Fibroblast of skin of abdomen (primary cell): ENCODE measurements around the gene HCCS. TPM values are rescaled to one million over a fixed set of nuclear protein-coding genes. Genes with fewer than 3 reads are reported as not detected.
"Not testable (repeated sequence)": the region's sequence is repeated elsewhere in the genome, so short reads cannot be mapped to it uniquely, and the experiment has no call there.

ENCODE experiments used
- DNase-seq: peaks from one replicate; pipeline ENCODE4 v3.0.0-alpha.2; 2013
- polyA plus RNA-seq, 2 experiments: library from polyadenylated mRNA; unstranded; fragments of 120-200 nt; gene quantifications; one replicate each; pipeline ENCODE4 v1.2.1, GENCODE V29; 2013; ENCODE audit not compliant: insufficient read length in 2 of 2

The HCCS gene
- 27.1 TPM for polyA plus RNA-seq (2013, experiment 1 of 2; ENCODE audit: insufficient read length)
- 26.2 TPM for polyA plus RNA-seq (2013, experiment 2 of 2; ENCODE audit: insufficient read length)

DNA sequence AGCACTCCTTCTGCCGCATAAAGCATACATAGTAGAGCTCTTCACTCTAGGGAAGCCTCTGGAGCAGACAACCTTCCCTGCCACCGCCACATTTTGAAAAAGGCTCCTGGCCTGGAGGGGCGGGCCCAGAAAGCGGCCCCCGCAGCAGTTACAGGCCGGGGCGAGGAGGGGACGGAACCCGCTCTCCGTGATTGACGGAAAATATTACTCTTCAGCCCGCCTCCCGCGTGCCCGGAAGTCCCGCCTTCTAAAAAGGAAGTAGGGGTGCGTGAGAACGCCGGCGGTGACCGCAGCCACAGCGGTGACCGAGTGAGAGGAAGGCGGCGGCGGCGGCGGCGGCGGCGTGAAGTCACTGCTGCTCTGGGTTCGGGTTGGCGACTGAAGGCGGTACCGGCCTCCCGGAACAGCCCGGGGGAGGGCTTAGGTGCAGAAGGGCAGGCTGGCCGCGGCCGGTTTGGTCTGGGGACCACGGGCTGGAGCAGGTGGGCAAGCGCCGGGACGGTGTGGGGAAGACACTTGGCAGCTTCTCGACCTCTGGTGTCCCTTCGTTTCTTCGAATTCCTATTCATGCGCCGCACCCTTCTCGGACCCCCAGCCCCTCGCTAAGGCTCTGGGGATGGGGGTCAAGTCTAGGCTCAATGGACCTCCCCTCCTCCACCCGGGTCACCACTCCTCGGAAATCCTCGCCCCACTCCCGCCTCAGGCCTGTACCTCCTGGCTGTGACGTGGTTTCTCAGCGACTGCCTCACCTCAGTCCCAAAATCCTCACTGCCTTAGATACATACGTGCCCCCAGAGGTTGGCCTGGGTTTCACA is at the start of gene HCCS:
HCCS (plus strand) TSS at position 296 of the 815 bp plus-strand sequence. CDS start 729 bp downstream, outside the sequence.
- peak; percentile 86 for DNase-seq

DNA sequence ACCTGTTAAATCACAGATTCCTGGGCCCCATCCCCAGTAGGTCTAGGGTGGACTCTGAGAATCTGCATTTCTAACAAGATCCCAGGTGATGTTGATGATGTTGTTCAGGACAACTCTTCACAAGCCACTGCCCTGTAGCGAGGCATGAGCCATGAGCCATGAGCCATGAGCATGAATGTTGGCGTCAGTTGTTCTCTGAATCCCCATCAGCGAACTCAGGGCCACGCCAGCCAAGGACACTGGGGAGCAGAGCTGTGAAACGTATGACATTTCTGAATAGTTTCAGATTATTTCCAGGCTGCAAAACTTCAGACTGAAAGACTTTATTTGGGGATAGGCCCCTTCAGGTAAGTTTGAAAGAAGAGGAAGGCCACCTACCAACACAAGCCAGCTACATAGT is 46.9 kb upstream of the HCCS start:
- DNase-seq = no peak

GRCh38 chrX:11064851-11065600 is 46.1 kb upstream of the HCCS start:
- DNase-seq = peak; percentile 84

- no peak for DNase-seq
Observed at GRCh38 chrX:11066812-11067211, 44.3 kb upstream of the HCCS start.

DNA sequence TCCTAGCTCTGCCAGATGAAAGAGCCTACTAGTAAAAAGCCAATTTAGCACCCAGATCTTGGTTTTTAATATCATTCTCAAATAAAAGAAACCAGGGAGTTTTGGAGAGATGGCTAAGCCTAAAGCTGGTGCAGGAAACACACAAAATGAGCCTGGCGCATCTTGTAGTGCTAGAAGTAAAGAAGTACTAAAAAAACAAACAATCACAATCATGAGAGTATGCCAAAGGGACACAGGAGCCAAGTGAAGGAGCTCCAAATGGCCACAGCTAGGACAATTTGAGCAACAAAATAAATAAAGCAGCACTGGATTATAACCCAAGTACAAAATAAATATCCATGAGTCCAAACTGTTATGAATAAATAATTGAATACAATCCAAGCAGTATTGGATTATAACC is 37.8 kb upstream of the HCCS start:
- no peak for DNase-seq

- no peak for DNase-seq
Observed at GRCh38 chrX:11080741-11081305, 30.3 kb upstream of the HCCS start.

- DNase-seq = peak; percentile 20
Observed at GRCh38 chrX:11081511-11081910, 29.6 kb upstream of the HCCS start.

DNA sequence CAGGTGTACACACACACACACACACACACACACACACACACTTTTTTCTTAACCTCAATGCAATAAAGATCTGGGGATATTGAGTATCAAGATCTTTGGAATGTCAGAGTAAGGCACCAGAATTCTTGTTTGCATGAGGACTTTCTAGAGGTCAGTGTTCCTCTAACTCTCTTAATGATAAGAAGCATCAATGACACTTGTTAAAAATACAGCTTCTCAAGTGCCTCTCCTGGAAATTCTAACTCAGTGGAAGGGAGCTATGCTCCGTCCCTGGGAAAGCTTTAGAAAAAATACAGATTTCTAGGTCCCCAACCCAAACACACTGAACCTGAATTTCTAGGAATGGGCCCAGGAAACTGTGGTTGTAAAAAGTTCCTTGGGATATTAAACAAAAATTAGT is 25.8 kb upstream of the HCCS start:
- DNase-seq = no peak

DNA sequence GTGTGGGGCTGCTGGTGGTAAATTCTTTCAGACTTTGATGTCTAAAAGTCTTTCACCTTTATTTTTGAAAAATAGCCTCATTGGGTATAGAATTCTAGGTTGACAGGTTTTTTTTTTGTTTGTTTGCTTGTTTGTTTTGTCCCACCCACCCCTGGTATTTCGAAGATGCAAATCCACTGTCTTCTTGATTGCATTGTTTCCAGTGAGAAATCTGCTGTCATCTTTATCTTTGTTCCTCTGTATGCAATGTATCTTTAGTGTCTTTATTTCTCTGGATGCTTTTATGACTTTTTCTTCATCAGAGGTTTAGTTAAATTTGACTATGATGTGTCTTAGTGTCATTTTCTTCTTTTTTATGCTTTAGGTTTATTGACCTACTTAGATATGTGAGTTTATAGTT is 21.3 kb upstream of the HCCS start:
- DNase-seq = no peak

- DNase-seq = no peak
Observed at GRCh38 chrX:11097933-11098332, 13.2 kb upstream of the HCCS start.

DNA sequence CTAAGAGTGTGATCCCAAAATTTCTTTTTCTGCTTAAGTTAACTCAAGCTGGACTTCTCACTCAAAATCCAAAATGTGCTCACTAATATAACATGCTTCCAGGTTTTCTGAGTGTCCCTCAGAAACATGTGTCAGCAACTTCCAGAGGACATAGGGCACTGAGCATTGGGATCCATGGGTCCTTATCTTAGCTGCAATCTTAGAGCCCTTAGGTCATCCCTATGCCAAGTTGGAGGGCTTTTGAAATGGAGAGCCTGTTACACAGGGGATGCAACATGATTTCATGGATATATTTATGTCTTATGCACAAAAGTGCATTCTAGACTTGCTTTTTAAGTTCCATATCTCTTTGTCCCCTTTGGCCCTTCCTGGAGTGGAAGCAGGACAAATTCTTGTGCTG is 11.7 kb upstream of the HCCS start:
- DNase-seq = no peak

GRCh38 chrX:11100281-11101035 is 10.7 kb upstream of the HCCS start:
- DNase-seq = peak; percentile 73

DNA sequence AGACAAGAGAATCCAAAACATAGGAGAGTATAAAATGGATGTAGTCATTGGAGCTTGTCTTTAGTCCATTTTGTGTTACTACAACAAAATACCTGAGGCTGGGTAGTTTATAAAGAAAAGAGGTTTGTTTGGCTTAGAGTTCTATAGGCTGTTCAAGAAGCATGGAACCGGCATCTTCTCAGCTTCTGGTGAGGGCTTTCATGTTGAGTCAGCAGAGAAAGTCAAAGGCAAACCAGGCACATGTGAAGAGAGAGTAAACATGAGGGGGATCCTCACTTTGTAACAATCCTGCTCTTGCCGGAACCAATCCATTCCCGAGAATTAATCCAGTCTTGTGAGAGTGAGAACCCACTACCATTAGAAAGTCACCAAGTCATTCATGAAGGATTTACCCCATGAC is 8.1 kb upstream of the HCCS start:
- DNase-seq = no peak

GRCh38 chrX:11103751-11104150 is 7.4 kb upstream of the HCCS start:
- DNase-seq = no peak

DNA sequence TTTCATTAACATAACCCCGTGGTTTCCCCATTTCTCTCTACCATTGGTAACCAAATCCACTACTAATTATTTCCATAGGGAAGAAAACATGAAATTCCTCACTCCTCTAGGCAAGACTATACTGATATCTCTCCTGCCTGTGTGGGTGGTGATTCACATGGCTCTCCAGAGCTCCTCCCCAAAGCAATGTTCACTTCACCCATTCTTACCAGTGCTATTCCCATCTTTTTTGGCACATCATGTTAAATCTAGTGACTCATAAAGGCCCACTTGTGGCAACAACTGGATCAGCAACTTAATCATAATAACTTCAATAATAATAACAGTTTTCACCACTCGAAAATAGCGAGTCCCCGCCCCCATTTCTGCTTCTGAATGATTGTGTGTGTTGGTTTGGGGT is 6.1 kb upstream of the HCCS start:
- DNase-seq = peak; percentile 23

- DNase-seq = no peak
Observed at GRCh38 chrX:11108253-11108941, 2.7 kb upstream of the HCCS start.

DNA sequence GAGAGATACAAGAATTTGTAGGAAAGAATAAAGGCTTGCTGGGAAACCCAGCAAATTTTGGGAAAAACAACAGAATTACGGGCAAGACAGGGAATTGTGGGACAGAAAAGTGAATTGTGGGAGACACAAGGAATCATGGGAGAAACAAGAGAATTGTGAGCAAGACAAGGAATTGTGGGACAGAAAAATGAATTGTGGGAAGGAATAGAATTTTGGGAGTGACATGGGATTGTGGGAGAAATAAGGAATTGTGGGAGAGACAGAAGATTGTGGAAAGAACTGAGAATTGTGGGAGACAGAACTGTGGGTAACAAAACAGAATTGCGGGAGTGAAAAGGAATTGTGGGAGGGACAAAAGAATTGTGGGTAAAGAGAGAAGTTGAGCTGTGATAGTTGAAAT is 1.2 kb upstream of the HCCS start:
- DNase-seq = no peak

- DNase-seq = no peak
Observed at GRCh38 chrX:11111947-11112346, 815 bp downstream of the HCCS start.

GRCh38 chrX:11113731-11114130 is 2.6 kb downstream of the HCCS start:
- DNase-seq = no peak

- DNase-seq = no peak
Observed at GRCh38 chrX:11117745-11118144, 6.6 kb downstream of the HCCS start.

- DNase-seq = no peak
Observed at GRCh38 chrX:11119313-11119943, 8.3 kb downstream of the HCCS start.

DNA sequence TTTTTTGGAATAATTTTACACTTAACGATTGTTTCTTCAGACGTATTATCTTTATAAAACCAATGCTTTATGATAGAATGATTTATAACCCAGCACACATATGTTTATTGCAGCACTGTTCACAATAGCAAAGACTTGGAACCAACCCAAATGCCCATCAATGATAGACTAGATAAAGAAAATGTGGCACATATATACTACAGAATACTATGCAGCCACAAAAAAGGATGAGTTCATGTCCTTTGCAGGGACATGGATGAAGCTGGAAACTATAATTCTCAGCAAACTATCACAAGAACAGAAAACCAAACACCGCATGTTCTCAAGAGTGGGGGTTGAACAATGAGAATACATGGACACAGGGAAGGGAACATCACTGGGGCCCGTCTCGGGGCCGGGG is 12.0 kb downstream of the HCCS start:
- not testable (repeated sequence) for DNase-seq
